SU-DHL-6 (cell line): ENCODE data around the gene GGT1.

ENCODE experiments used
- H2AFZ ChIP-seq: fragments of 200-600 bp; sonication (generic); 2 replicates; pipeline ENCODE4 v1.6.1; 2014; ENCODE audit warnings: low read depth, mild to moderate bottlenecking, moderate library complexity, mixed read lengths, antibody characterized with exemption, low read length; ENCODE audit not compliant: severe bottlenecking
- H3F3A ChIP-seq: fragments of 200-600 bp; shearing (Covaris generic); 2 replicates; pipeline ENCODE4 v1.6.0; 2016; ENCODE audit warnings: antibody characterized with exemption, mild to moderate bottlenecking; ENCODE audit not compliant: insufficient read depth
- H3K27ac ChIP-seq: fragments of 200-600 bp; sonication (generic); 2 replicates; pipeline ENCODE4 v1.5.1; 2016; ENCODE audit warnings: low read depth, mild to moderate bottlenecking, low read length, moderate library complexity, mixed read lengths
- H3K27me3 ChIP-seq: fragments of 200-600 bp; sonication (generic), shearing (Covaris generic); 2 replicates; pipeline ENCODE4 v1.6.0; 2014; ENCODE audit warnings: mild to moderate bottlenecking, low read length
- H3K36me3 ChIP-seq: fragments of 200-600 bp; sonication (generic); 2 replicates; pipeline ENCODE4 v1.6.1; 2014; ENCODE audit warnings: mild to moderate bottlenecking, low read length, mixed read lengths
- H3K4me2 ChIP-seq: fragments of 300-600, 200-600 bp; shearing (Covaris generic), sonication (generic); 2 replicates; pipeline ENCODE4 v1.6.0; 2014; ENCODE audit warnings: low read length, low read depth, mild to moderate bottlenecking; ENCODE audit not compliant: poor library complexity, severe bottlenecking
- H3K4me3 ChIP-seq: fragments of 200-600 bp; sonication (generic); 2 replicates; pipeline ENCODE4 v1.5.1; 2014; ENCODE audit warnings: antibody characterized with exemption, low read length, mild to moderate bottlenecking, mixed read lengths; ENCODE audit not compliant: insufficient read depth, poor library complexity, severe bottlenecking
- H3K79me2 ChIP-seq: fragments of 200-600 bp; sonication (generic); 2 replicates; pipeline ENCODE4 v1.6.1; 2014; ENCODE audit warnings: mild to moderate bottlenecking, low read length, moderate library complexity; ENCODE audit not compliant: insufficient read depth
- H3K9ac ChIP-seq: fragments of 200-600 bp; sonication (generic); 2 replicates; pipeline ENCODE4 v1.7.0; 2014; ENCODE audit warnings: mild to moderate bottlenecking, low read length
- H3K9me2 ChIP-seq: fragments of 200-600 bp; sonication (generic); replicated peaks from 2 replicates; pipeline ENCODE4 v1.6.1; 2014; ENCODE audit warnings: low read length; ENCODE audit not compliant: insufficient read depth
- H3K9me3 ChIP-seq: fragments of 200-600 bp; sonication (generic); 2 replicates; pipeline ENCODE4 v1.6.1; 2014; ENCODE audit warnings: low read length, mixed read lengths; ENCODE audit not compliant: insufficient read depth
- H4K20me1 ChIP-seq: fragments of 200-600 bp; sonication (generic); 2 replicates; pipeline ENCODE4 v1.6.1; 2014; ENCODE audit warnings: low read depth, mild to moderate bottlenecking, antibody characterized with exemption, low read length, moderate library complexity, mixed read lengths
- CTCF ChIP-seq: fragments of 200-600 bp; sonication (generic); IDR thresholded peaks from one replicate; pipeline ENCODE4 v1.5.1; 2017; ENCODE audit warnings: antibody characterized with exemption, mild to moderate bottlenecking, low read length, moderate library complexity; ENCODE audit not compliant: insufficient read depth, poor library complexity, severe bottlenecking
- EZH2phosphoT487 ChIP-seq: fragments of 200-600 bp; sonication (generic), shearing (Covaris generic); conservative IDR thresholded peaks from 2 replicates; pipeline ENCODE4 v1.6.1; 2018; ENCODE audit warnings: mild to moderate bottlenecking, antibody characterized with exemption, low read length, moderate library complexity, mixed read lengths

GGT1 gene

GRCh38 chr22:24584871-24585411 is 18.1 kb upstream of the GGT1 start:
- Histone ChIP-seq H3F3A (no peaks in the 10 kb centered on the region), H3K4me2 (no peak overlapping the region), H3K9me3 (no peaks in the 10 kb centered on the region), H4K20me1 (no peaks in the 10 kb centered on the region), H3K79me2 (no peaks in the 10 kb centered on the region), H3K27ac (no peak overlapping the region), H3K4me3 (no peak overlapping the region), H3K36me3 (no peaks in the 10 kb centered on the region), H3K9ac (no peak overlapping the region), H3K9me2 (no peaks in the 10 kb centered on the region), H3K27me3 (no peaks in the 10 kb centered on the region), H2AFZ (no peak overlapping the region)
- no peak for TF ChIP-seq CTCF
- no peak for TF ChIP-seq EZH2phosphoT487

GRCh38 chr22:24585461-24585860 is 17.5 kb upstream of the GGT1 start:
- no peaks in the 10 kb centered on the region for H3K36me3 ChIP-seq
- H2AFZ ChIP-seq, result no peak overlapping the region
- H3K9ac ChIP-seq, result no peak overlapping the region
- H3K27ac ChIP-seq, result no peak overlapping the region
- H3F3A ChIP-seq, result no peaks in the 10 kb centered on the region
- no peaks in the 10 kb centered on the region for H3K9me2 ChIP-seq
- H3K9me3 ChIP-seq, result no peaks in the 10 kb centered on the region
- no peaks in the 10 kb centered on the region for H4K20me1 ChIP-seq
- H3K27me3 ChIP-seq, result no peaks in the 10 kb centered on the region
- no peaks in the 10 kb centered on the region for H3K79me2 ChIP-seq
- no peak overlapping the region for H3K4me3 ChIP-seq
- no peak overlapping the region for H3K4me2 ChIP-seq
- TF ChIP-seq EZH2phosphoT487 (no peak), CTCF (no peak)

GRCh38 chr22:24585927-24586546 is 17.0 kb upstream of the GGT1 start:
- no peaks in the 10 kb centered on the region for H3F3A ChIP-seq
- no peak overlapping the region for H3K4me3 ChIP-seq
- no peaks in the 10 kb centered on the region for H3K9me2 ChIP-seq
- TF ChIP-seq CTCF, result no peak
- no peak for TF ChIP-seq EZH2phosphoT487
- no peak overlapping the region for H3K9ac ChIP-seq
- H3K27ac ChIP-seq, result no peak overlapping the region
- no peak overlapping the region for H2AFZ ChIP-seq
- H3K4me2 ChIP-seq, result no peak overlapping the region
- H3K36me3 ChIP-seq, result no peaks in the 10 kb centered on the region
- no peaks in the 10 kb centered on the region for H3K27me3 ChIP-seq
- H4K20me1 ChIP-seq, result no peaks in the 10 kb centered on the region
- H3K79me2 ChIP-seq, result no peaks in the 10 kb centered on the region
- no peaks in the 10 kb centered on the region for H3K9me3 ChIP-seq
